Breast epithelium (tissue), 4 donors: ENCODE measurements around the gene ASB18. TPM values are rescaled to one million over a fixed set of nuclear protein-coding genes. Genes with fewer than 3 reads are reported as not detected.

Source experiments
- DNase-seq, 2 donors: peaks; one replicate each; pipeline ENCODE4 v3.0.0-alpha.2; 2019; ENCODE audit warnings: low spot score in 2 of 2
- H3K27ac ChIP-seq, 2 donors: fragments of 200-600 bp; sonication (generic) in 1 of 2; one replicate each; pipeline ENCODE4 v1.5.1; 2016 to 2019; ENCODE audit warnings: mild to moderate bottlenecking in 1 of 2
- H3K27me3 ChIP-seq, 2 donors: fragments of 200-600 bp; sonication (generic) in 1 of 2; one replicate each; pipeline versions ENCODE4 v1.5.1 to v1.6.0; 2017 to 2019; ENCODE audit warnings: control low read depth in 1 of 2, mild to moderate bottlenecking in 1 of 2
- H3K36me3 ChIP-seq: fragments of 200-600 bp; one replicate; pipeline ENCODE4 v1.5.1; 2019
- H3K4me1 ChIP-seq, 2 donors: fragments of 200-600 bp; sonication (generic); one replicate each; pipeline ENCODE4 v1.5.1; 2016 to 2019; ENCODE audit warnings: control low read depth in 1 of 2
- H3K4me3 ChIP-seq, 3 donors: fragments of 200-600 bp; sonication (generic); 1 replicate in 2 of 3; 2 replicates in 1 of 3; pipeline ENCODE4 v1.5.1; 2016 to 2019; ENCODE audit warnings: mild to moderate bottlenecking in 3 of 3, moderate library complexity in 2 of 3
- H3K9me3 ChIP-seq, 2 donors: fragments of 200-600 bp; sonication (generic) in 1 of 2; one replicate each; pipeline ENCODE4 v1.5.1; 2016 to 2019; ENCODE audit warnings: control low read depth in 1 of 2
- CTCF ChIP-seq, 3 donors: fragments of 450-650 bp; IDR thresholded peaks; one replicate each; pipeline ENCODE4 v1.5.1; 2016 to 2017; ENCODE audit warnings: antibody characterized with exemption in 3 of 3, mild to moderate bottlenecking in 3 of 3, moderate library complexity in 3 of 3
- POLR2A ChIP-seq: fragments of 450-650 bp; IDR thresholded peaks from one replicate; pipeline ENCODE4 v1.6.1; 2016; ENCODE audit warnings: antibody characterized with exemption, mild to moderate bottlenecking, moderate library complexity
- POLR2AphosphoS5 ChIP-seq, 3 donors: sonication (generic); formaldehyde crosslinking; IDR thresholded peaks; one replicate each; pipeline ENCODE4 v1.6.1; 2017; ENCODE audit warnings: antibody characterized with exemption in 3 of 3
- intact Hi-C: fragments of 100-400 bp; cut with DNase I; formaldehyde crosslinking; loops from one replicate; pipeline ENCODE4 v1.15.1; 2023; ENCODE audit warnings: low total_unique reads
- total RNA-seq, 3 donors: library from RNA; depleted of rRNA; stranded (reverse); fragments of >200 nt; gene quantifications; one replicate each; pipeline ENCODE4 v1.1.0, GENCODE V29; 2016

Gene ASB18
- total RNA-seq, 3 donors from 2014 or later: not detected

- Histone ChIP-seq H3K9me3 (no peaks in the 10 kb centered on the region), H3K36me3 (no peaks in the 10 kb centered on the region), H3K4me3 (no peak overlapping the region), H3K4me1 (no peaks in the 10 kb centered on the region), H3K27ac (no peak overlapping the region), H3K27me3 (peaks cover 0 to 39% of the 10 kb centered on the region in 2 donors)
- no peak for DNase-seq
- intact Hi-C loops: no loop called here
- no peak for TF ChIP-seq POLR2AphosphoS5 (IDR thresholded peaks at IDR 0.05)
Observed at GRCh38 chr2:236257575-236257974, 6.6 kb downstream of the ASB18 start.

GRCh38 chr2:236257136-236257535, 7.1 kb downstream of the ASB18 start:
- no peak overlapping the region for H3K27ac ChIP-seq
- no peak for TF ChIP-seq CTCF (IDR thresholded peaks at IDR 0.05)
- TF ChIP-seq POLR2A: no peak
- TF ChIP-seq POLR2AphosphoS5 (IDR thresholded peaks at IDR 0.05): no peak
- intact Hi-C loops: no loop called here
- H3K27me3 ChIP-seq: peaks cover 0 to 39% of the 10 kb centered on the region in 2 donors
- no peaks in the 10 kb centered on the region for H3K36me3 ChIP-seq
- H3K4me3 ChIP-seq: no peak overlapping the region
- no peaks in the 10 kb centered on the region for H3K9me3 ChIP-seq
- H3K4me1 ChIP-seq: no peaks in the 10 kb centered on the region
- DNase-seq: no peak

GRCh38 chr2:236256366-236256985, 7.7 kb downstream of the ASB18 start:
- Histone ChIP-seq H3K27ac (no peak overlapping the region), H3K27me3 (peaks cover 0 to 39% of the 10 kb centered on the region in 2 donors), H3K9me3 (no peaks in the 10 kb centered on the region), H3K4me1 (no peaks in the 10 kb centered on the region), H3K36me3 (no peaks in the 10 kb centered on the region), H3K4me3 (no peak overlapping the region)
- intact Hi-C loops: no loop called here
- DNase-seq: no peak
- TF ChIP-seq CTCF (IDR thresholded peaks at IDR 0.05): no peak
- no peak for TF ChIP-seq POLR2A
- no peak for TF ChIP-seq POLR2AphosphoS5 (IDR thresholded peaks at IDR 0.05)

- no peaks in the 10 kb centered on the region for H3K36me3 ChIP-seq
- no peak for DNase-seq
- intact Hi-C loops: no loop called here
Observed at GRCh38 chr2:236254674-236255073, 9.5 kb downstream of the ASB18 start.

GRCh38 chr2:236254001-236254400, 10.2 kb downstream of the ASB18 start:
- Histone ChIP-seq H3K27me3 (peaks cover 0 to 28% of the 10 kb centered on the region in 2 donors), H3K4me3 (no peak overlapping the region), H3K9me3 (no peaks in the 10 kb centered on the region), H3K27ac (no peak overlapping the region), H3K4me1 (no peaks in the 10 kb centered on the region), H3K36me3 (no peaks in the 10 kb centered on the region)
- intact Hi-C loops: no loop called here
- TF ChIP-seq POLR2A (no peak), POLR2AphosphoS5 (IDR thresholded peaks at IDR 0.05) (no peak), CTCF (IDR thresholded peaks at IDR 0.05) (no peak)
- no peak for DNase-seq

More at GRCh38 chr2:236254674-236255073, 9.5 kb downstream of the ASB18 start:
- Histone ChIP-seq H3K4me3 (no peak overlapping the region), H3K9me3 (no peaks in the 10 kb centered on the region), H3K4me1 (no peaks in the 10 kb centered on the region), H3K27me3 (peaks cover 0 to 34% of the 10 kb centered on the region in 2 donors), H3K27ac (no peak overlapping the region)
- no peak for TF ChIP-seq POLR2A
- TF ChIP-seq CTCF (IDR thresholded peaks at IDR 0.05): no peak
- TF ChIP-seq POLR2AphosphoS5 (IDR thresholded peaks at IDR 0.05): no peak
